Measurements from ENCODE around the gene MYEOV. TPM values are rescaled to one million over a fixed set of nuclear protein-coding genes. Genes with fewer than 3 reads are reported as not detected.

The MYEOV gene
- total and polyA plus RNA-seq, 2 of the 8 experiments (the other 6 are each of a cell fraction or from before 2014, with no cell fraction given): 0.44 to 0.67 TPM

DNA sequence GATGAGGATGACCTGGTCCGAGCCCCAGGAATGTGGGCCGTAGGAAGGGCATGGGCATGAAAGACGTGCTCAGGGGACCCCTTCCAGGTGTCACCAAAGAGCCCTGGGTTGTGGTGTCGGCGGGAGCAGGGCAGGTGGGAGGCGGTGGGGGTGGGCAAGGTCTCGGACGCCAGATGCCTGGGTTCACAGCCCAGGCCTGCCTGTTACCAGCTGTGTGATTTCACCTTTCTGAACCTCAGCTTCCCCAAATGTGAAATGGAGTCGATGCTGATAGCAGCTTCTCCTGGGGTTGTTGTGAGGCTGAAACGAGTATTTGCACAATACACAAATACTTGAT lies 42.9 kb upstream of the MYEOV start (continued):
- TF ChIP-seq BCL11A (IDR thresholded peaks at IDR 0.05; ENCODE audit: low read depth in 2 of 2, low read length in 2 of 2): no peak
- no peak for TF ChIP-seq RBBP5 (IDR thresholded peaks at IDR 0.05; ENCODE audit: borderline replicate concordance, low read depth, low read length)
- TF ChIP-seq SUZ12 (IDR thresholded peaks at IDR 0.05; ENCODE audit: low read length): no peak
- no peak for TF ChIP-seq CREB1 (IDR thresholded peaks at IDR 0.05)
- TF ChIP-seq CTBP2 (IDR thresholded peaks at IDR 0.05; ENCODE audit: borderline replicate concordance, insufficient read depth, insufficient read length, low read length): no peak
- no peak for TF ChIP-seq KDM1A (IDR thresholded peaks at IDR 0.05; ENCODE audit: borderline replicate concordance, low read length)
- TF ChIP-seq SIX5 (IDR thresholded peaks at IDR 0.05; ENCODE audit: low read depth, low read length): no peak
- no peak for TF ChIP-seq POU5F1 (IDR thresholded peaks at IDR 0.05; ENCODE audit: low read depth, low read length)

Measured in H1 (cell line).